Measurements from ENCODE around the gene KANK4. TPM values are rescaled to one million over a fixed set of nuclear protein-coding genes. Genes with fewer than 3 reads are reported as not detected.

KANK4 gene
- total and polyA plus RNA-seq, 3 donors from 2014 or later = 2.4 to 5.2 (median 2.9) TPM

GRCh38 chr1:62263814-62264353 lies 55.4 kb downstream of the KANK4 start:
- 83 to 84% methylated on average over 13 of the region's 13 CpGs for WGBS, 2 donors
- no peak for DNase-seq
- Histone ChIP-seq H3K4me1 (no peaks in the 10 kb centered on the region), H3K4me3 (no peak overlapping the region), H3K27ac (no peak overlapping the region), H3K36me3 (ENCODE audit: low read depth, missing control alignments) (no peaks in the 10 kb centered on the region), H3K9me3 (no peaks in the 10 kb centered on the region), H3K27me3 (no peaks in the 10 kb centered on the region)
- intact Hi-C loops (cut with DNase I; ENCODE audit: low total_unique reads) = no loop called here
- TF ChIP-seq POLR2A (IDR thresholded peaks at IDR 0.05) = no peak
- TF ChIP-seq, protein P1, sequence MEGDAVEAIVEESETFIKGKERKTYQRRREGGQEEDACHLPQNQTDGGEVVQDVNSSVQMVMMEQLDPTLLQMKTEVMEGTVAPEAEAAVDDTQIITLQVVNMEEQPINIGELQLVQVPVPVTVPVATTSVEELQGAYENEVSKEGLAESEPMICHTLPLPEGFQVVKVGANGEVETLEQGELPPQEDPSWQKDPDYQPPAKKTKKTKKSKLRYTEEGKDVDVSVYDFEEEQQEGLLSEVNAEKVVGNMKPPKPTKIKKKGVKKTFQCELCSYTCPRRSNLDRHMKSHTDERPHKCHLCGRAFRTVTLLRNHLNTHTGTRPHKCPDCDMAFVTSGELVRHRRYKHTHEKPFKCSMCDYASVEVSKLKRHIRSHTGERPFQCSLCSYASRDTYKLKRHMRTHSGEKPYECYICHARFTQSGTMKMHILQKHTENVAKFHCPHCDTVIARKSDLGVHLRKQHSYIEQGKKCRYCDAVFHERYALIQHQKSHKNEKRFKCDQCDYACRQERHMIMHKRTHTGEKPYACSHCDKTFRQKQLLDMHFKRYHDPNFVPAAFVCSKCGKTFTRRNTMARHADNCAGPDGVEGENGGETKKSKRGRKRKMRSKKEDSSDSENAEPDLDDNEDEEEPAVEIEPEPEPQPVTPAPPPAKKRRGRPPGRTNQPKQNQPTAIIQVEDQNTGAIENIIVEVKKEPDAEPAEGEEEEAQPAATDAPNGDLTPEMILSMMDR (IDR thresholded peaks at IDR 0.05) = no peak

GRCh38 chr1:62263006-62263813 lies 56.0 kb downstream of the KANK4 start:
- no peaks in the 10 kb centered on the region for H3K27me3 ChIP-seq
- no peak overlapping the region for H3K27ac ChIP-seq
- 70 to 71% methylated on average over 17 to 19 of the region's 19 CpGs for WGBS, 2 donors
- intact Hi-C loops (cut with DNase I; ENCODE audit: low total_unique reads) = no loop called here
- no peaks in the 10 kb centered on the region for H3K9me3 ChIP-seq
- TF ChIP-seq, protein P1 (IDR thresholded peaks at IDR 0.05) = no peak
- no peak for TF ChIP-seq POLR2A (IDR thresholded peaks at IDR 0.05)
- H3K36me3 ChIP-seq (ENCODE audit: low read depth, missing control alignments) = no peaks in the 10 kb centered on the region
- no peak for DNase-seq
- H3K4me3 ChIP-seq = no peak overlapping the region
- no peaks in the 10 kb centered on the region for H3K4me1 ChIP-seq

DNA sequence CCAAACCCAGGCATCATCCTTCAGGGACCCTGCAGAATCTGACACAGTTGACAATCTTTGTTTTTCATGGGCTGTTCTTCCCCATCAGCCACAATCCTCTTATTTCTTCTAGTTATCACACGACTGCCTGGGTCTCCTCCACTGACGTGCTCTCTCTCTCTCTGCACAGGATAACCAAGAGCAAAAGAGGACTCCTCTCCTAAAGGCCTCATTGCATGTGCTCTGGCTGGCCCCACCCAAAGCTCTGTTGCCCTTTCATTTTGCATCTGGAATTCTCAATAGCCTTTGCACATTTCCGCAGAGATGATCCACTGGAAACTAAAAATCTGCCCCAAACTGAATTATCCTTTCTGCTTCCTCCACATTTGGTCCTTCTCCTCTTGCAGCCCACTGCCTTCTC lies 58.5 kb downstream of the KANK4 start:
- no peak for DNase-seq
- H3K9me3 ChIP-seq = no peaks in the 10 kb centered on the region
- H3K27me3 ChIP-seq = no peaks in the 10 kb centered on the region
- intact Hi-C loops (cut with DNase I; ENCODE audit: low total_unique reads) = no loop called here
- no peaks in the 10 kb centered on the region for H3K36me3 ChIP-seq (ENCODE audit: low read depth, missing control alignments)
- no peak overlapping the region for H3K4me3 ChIP-seq
- no peaks in the 10 kb centered on the region for H3K4me1 ChIP-seq
- no peak overlapping the region for H3K27ac ChIP-seq
- 76 to 86% methylated on average over 3 of the region's 3 CpGs for WGBS, 2 donors
- TF ChIP-seq, protein P1 (IDR thresholded peaks at IDR 0.05) = no peak
- TF ChIP-seq POLR2A (IDR thresholded peaks at IDR 0.05) = no peak

DNA sequence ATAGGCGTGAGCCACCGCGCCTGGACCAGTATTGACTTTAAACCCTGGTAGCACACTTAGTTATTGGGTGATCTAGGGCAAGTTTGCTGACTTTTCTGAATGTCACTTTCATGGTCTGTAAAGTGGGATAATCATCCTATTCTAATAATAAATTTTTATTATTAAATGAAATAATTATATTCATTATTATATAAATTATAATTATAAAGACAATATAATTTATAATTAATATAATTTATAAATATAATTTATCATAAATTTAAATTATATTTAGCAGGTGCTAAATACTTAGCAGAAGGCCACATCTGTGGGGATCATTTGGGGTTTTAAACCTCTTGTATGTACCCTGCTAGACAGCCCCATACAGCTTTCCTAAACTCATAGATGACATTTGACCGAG lies 59.7 kb downstream of the KANK4 start:
- Histone ChIP-seq H3K4me1 (no peaks in the 10 kb centered on the region), H3K27ac (no peak overlapping the region), H3K4me3 (no peak overlapping the region), H3K27me3 (no peaks in the 10 kb centered on the region), H3K36me3 (ENCODE audit: low read depth, missing control alignments) (no peaks in the 10 kb centered on the region), H3K9me3 (no peaks in the 10 kb centered on the region)
- WGBS, 2 donors = 93 to 97% methylated on average over 4 of the region's 4 CpGs
- intact Hi-C loops (cut with DNase I; ENCODE audit: low total_unique reads) = no loop called here
- DNase-seq = no peak
- TF ChIP-seq, protein P1 (IDR thresholded peaks at IDR 0.05) = no peak
- TF ChIP-seq POLR2A (IDR thresholded peaks at IDR 0.05) = no peak

All from testis (tissue), 3 donors.